ENCODE data around the gene LRSAM1.
A peak's percentile ranks its signal among the peaks of the same experiment; 100 is the strongest.

- TF ChIP-seq CTCF (optimal IDR thresholded peaks at IDR 0.05 in 1 of 3, IDR thresholded peaks at IDR 0.05 in 1 of 3, conservative IDR thresholded peaks at IDR 0.05 in 1 of 3; ENCODE audit: extremely low read depth in 1 of 3, insufficient read depth in 2 of 3, low read length in 3 of 3) (peak in 2 of 3 experiments; percentile 39 to 54), EZH2 (IDR thresholded peaks at IDR 0.05; ENCODE audit: low read length) (no peak)
Observed at GRCh38 chr9:127540664-127541041, 89.3 kb downstream of the LRSAM1 start.
